ENCODE results near the gene LBHD2. TPM values are rescaled to one million over a fixed set of nuclear protein-coding genes. Genes with fewer than 3 reads are reported as not detected.

LBHD2 gene
- polyA plus RNA-seq, 1 of the 3 experiments (the other 2 are of a cell fraction), result not detected

- WGBS (ENCODE audit: low lambda C conversion rate), result 91% methylated on average over 6 of the region's 23 CpGs
- CTCF ChIA-PET, result interaction anchor here (0.7 to 3.6 kb wide), 4 partner anchors 11 to 368 kb away, joined by 3 to 46 read pairs (median 3); no protein-coding TSS in a partner anchor
These were observed 10.6 kb downstream of the LBHD2 start, which contains the start of gene EXOC3L4 for GRCh38 chr14:103094406-103095209. Gene EXOC3L4 (plus strand): TSS chr14:103094725. CDS start chr14:103100220, 5,495 bp downstream.

More at GRCh38 chr14:103094406-103095209, 10.6 kb downstream of the LBHD2 start, which contains the start of gene EXOC3L4:
- Histone ChIP-seq H3K4me1 (ENCODE audit: control insufficient read depth in 1 of 2, insufficient read depth in 2 of 2, low read depth in 1 of 2, low read length in 1 of 2) (peaks cover 0 to 4% of the 10 kb centered on the region in 2 experiments; a peak in 1 of 4 replicates), H3K79me2 (ENCODE audit: insufficient read depth) (no peaks in the 10 kb centered on the region), H3K27me3 (ENCODE audit: insufficient read depth) (no peaks in the 10 kb centered on the region), H3K27ac (ENCODE audit: low read depth in 2 of 2, low read length in 1 of 2) (no peak within 1 kb of the TSS), H2AFZ (ENCODE audit: low read depth) (no peak within 1 kb of the TSS), H3K9me2 (no peaks in the 10 kb centered on the region), H3K9ac (no peak within 1 kb of the TSS), H3F3A (replicated peaks; ENCODE audit: insufficient read depth) (peaks cover 4% of the 10 kb centered on the region), H3K4me2 (no peak within 1 kb of the TSS), H3K36me3 (replicated peaks in 1 of 2; ENCODE audit: control insufficient read depth in 1 of 2, insufficient read depth in 2 of 2, low read length in 1 of 2) (no peaks in the 10 kb centered on the region), H3K4me3 (ENCODE audit: low read depth in 2 of 2, low read length in 1 of 2) (no peak within 1 kb of the TSS), H4K20me1 (ENCODE audit: insufficient read depth) (no peaks in the 10 kb centered on the region), H3K9me3 (no peaks in the 10 kb centered on the region)
- POLR2A ChIA-PET, result no interaction called here
- no peak for DNase-seq
- no peak for TF ChIP-seq IRF3 (IDR thresholded peaks at IDR 0.05; ENCODE audit: low read depth, low read length)
- no peak for TF ChIP-seq PBX3 (IDR thresholded peaks at IDR 0.05)
- no peak for TF ChIP-seq TAF1 (IDR thresholded peaks at IDR 0.05; ENCODE audit: borderline replicate concordance, low read depth, low read length)
- no peak for TF ChIP-seq FOSL2 (IDR thresholded peaks at IDR 0.05; ENCODE audit: borderline replicate concordance, low read depth)
- no peak for TF ChIP-seq ZBTB33 (IDR thresholded peaks at IDR 0.05; ENCODE audit: borderline replicate concordance, low read depth)
- TF ChIP-seq ELF1 (IDR thresholded peaks at IDR 0.05), result no peak
- no peak for TF ChIP-seq REST (IDR thresholded peaks at IDR 0.05; ENCODE audit: low read depth, low read length)
- TF ChIP-seq NRF1 (IDR thresholded peaks at IDR 0.05; ENCODE audit: low read depth, low read length), result no peak
- TF ChIP-seq USF1 (IDR thresholded peaks at IDR 0.05; ENCODE audit: borderline replicate concordance, low read depth), result no peak
- no peak for TF ChIP-seq MEF2A (IDR thresholded peaks at IDR 0.05; ENCODE audit: borderline replicate concordance, low read depth)
- no peak for TF ChIP-seq YY1 (IDR thresholded peaks at IDR 0.05; ENCODE audit: low read depth)
- TF ChIP-seq RCOR1 (IDR thresholded peaks at IDR 0.05; ENCODE audit: low read length), result no peak
- no peak for TF ChIP-seq RXRA (IDR thresholded peaks at IDR 0.05; ENCODE audit: borderline replicate concordance, low read depth)
- no peak for TF ChIP-seq GATA2 (CRISPR knock-in tag; IDR thresholded peaks at IDR 0.05)
- TF ChIP-seq MAX (IDR thresholded peaks at IDR 0.05; ENCODE audit: low read depth), result no peak
- TF ChIP-seq JUND (IDR thresholded peaks at IDR 0.05), result no peak
